SK-N-SH (cell line): ENCODE measurements around the gene RAB6A. TPM values are rescaled to one million over a fixed set of nuclear protein-coding genes. Genes with fewer than 3 reads are reported as not detected.

ENCODE experiments used
- CTCF ChIA-PET: fragments of 300-600, 350-600 bp; formaldehyde crosslinking; extraction: SDS; loops from one replicate; lab custom pipeline; 2021; lab: Yijun Ruan, JAX
- POLR2A ChIA-PET: fragments of 350-600 bp; sonication (Branson Sonifier 250); formaldehyde crosslinking; extraction: SDS; loops from one replicate; lab custom pipeline; 2020; ENCODE audit warnings: antibody characterized with exemption, inconsistent platforms; lab: Yijun Ruan, JAX
- DNase-seq: peaks from one replicate; pipeline ENCODE4 v3.0.0; 2012
- H2AFZ ChIP-seq: fragments of 200-600 bp; sonication (generic); 2 replicates; pipeline ENCODE4 v1.8.1; 2016; ENCODE audit warnings: antibody characterized with exemption, mild to moderate bottlenecking, low read depth
- H3F3A ChIP-seq: fragments of 200-600 bp; sonication (generic); replicated peaks from 2 replicates; pipeline ENCODE3; 2016; ENCODE audit warnings: antibody characterized with exemption, mild to moderate bottlenecking; ENCODE audit not compliant: insufficient read depth
- H3K27ac ChIP-seq, 2 experiments: fragments of 200-500 bp in 1 of 2; fragments of 200-600 bp in 1 of 2; sonication (Bioruptor generic) in 1 of 2; sonication (generic), shearing (Covaris generic) in 1 of 2; 2 replicates each; pipeline versions ENCODE4 v1.5.1 to v1.6.1; 2014 to 2016; ENCODE audit warnings: low read depth in 2 of 2, inconsistent platforms in 1 of 2, low read length in 1 of 2, mild to moderate bottlenecking in 1 of 2, mixed read lengths in 1 of 2
- H3K27me3 ChIP-seq: fragments of 200-600 bp; sonication (generic), shearing (Covaris generic); 2 replicates; pipeline ENCODE4 v1.6.1; 2016; ENCODE audit warnings: mixed run types; ENCODE audit not compliant: insufficient read depth
- H3K36me3 ChIP-seq, 2 experiments: fragments of 200-500 bp in 1 of 2; fragments of 200-600 bp in 1 of 2; sonication (Bioruptor generic) in 1 of 2; sonication (generic) in 1 of 2; replicated peaks in 1 of 2; 2 replicates each; pipeline versions ENCODE3 to v1.5.1; 2014 to 2016; ENCODE audit warnings: low read length in 1 of 2, mild to moderate bottlenecking in 1 of 2; ENCODE audit not compliant: insufficient read depth in 2 of 2, control insufficient read depth in 1 of 2
- H3K4me1 ChIP-seq, 2 experiments: fragments of 200-500 bp in 1 of 2; fragments of 200-600 bp in 1 of 2; sonication (Bioruptor generic) in 1 of 2; sonication (generic), shearing (Covaris generic) in 1 of 2; 2 replicates each; pipeline versions ENCODE4 v1.5.1 to v1.6.1; 2014 to 2016; ENCODE audit warnings: low read depth in 1 of 2, low read length in 1 of 2, mixed run types in 1 of 2; ENCODE audit not compliant: insufficient read depth in 2 of 2, control insufficient read depth in 1 of 2
- H3K4me2 ChIP-seq: fragments of 200-600 bp; sonication (generic), shearing (Covaris generic); 2 replicates; pipeline ENCODE4 v1.6.1; 2017; ENCODE audit warnings: mixed run types
- H3K4me3 ChIP-seq, 2 experiments: fragments of 200-500 bp in 1 of 2; fragments of 200-600 bp in 1 of 2; sonication (Bioruptor generic) in 1 of 2; sonication (generic), shearing (Covaris generic) in 1 of 2; 2 replicates each; pipeline versions ENCODE4 v1.5.1 to v1.8.1; 2014 to 2016; ENCODE audit warnings: low read depth in 2 of 2, inconsistent platforms in 1 of 2, low read length in 1 of 2, mild to moderate bottlenecking in 1 of 2, mixed read lengths in 1 of 2, moderate library complexity in 1 of 2
- H3K79me2 ChIP-seq: fragments of 200-600 bp; sonication (generic); 2 replicates; pipeline ENCODE4 v1.8.1; 2017; ENCODE audit warnings: mild to moderate bottlenecking; ENCODE audit not compliant: insufficient read depth
- H3K9ac ChIP-seq: fragments of 200-600 bp; sonication (generic); 2 replicates; pipeline ENCODE4 v1.6.1; 2017; ENCODE audit warnings: mixed run types
- H3K9me2 ChIP-seq: fragments of 200-600 bp; sonication (generic); 2 replicates; pipeline ENCODE4 v1.6.1; 2017; ENCODE audit warnings: mixed run types
- H3K9me3 ChIP-seq: fragments of 200-600 bp; sonication (generic); 2 replicates; pipeline ENCODE4 v1.6.1; 2017; ENCODE audit warnings: mixed run types, mild to moderate bottlenecking, moderate library complexity
- H4K20me1 ChIP-seq: fragments of 200-600 bp; sonication (generic); 2 replicates; pipeline ENCODE4 v1.6.1; 2017; ENCODE audit warnings: mild to moderate bottlenecking, mixed run types; ENCODE audit not compliant: insufficient read depth
- CHD2 ChIP-seq: fragments of 150-350 bp; IDR thresholded peaks from 2 replicates; pipeline ENCODE4 v1.6.1; 2018; ENCODE audit warnings: low read length; ENCODE audit not compliant: partially characterized antibody
- FOSL2 ChIP-seq: IDR thresholded peaks from 2 replicates; pipeline ENCODE4 v1.4.0; 2012; ENCODE audit warnings: low read depth, mild to moderate bottlenecking, moderate library complexity, borderline replicate concordance
- IRF3 ChIP-seq: fragments of 150-350 bp; IDR thresholded peaks from 2 replicates; pipeline ENCODE4 v1.6.1; 2016; ENCODE audit warnings: mild to moderate bottlenecking, low read depth, low read length
- JUND ChIP-seq: IDR thresholded peaks from 2 replicates; pipeline ENCODE4 v1.4.0; 2012
- NFIC ChIP-seq: IDR thresholded peaks from 2 replicates; pipeline ENCODE4 v1.4.0; 2012; ENCODE audit warnings: borderline replicate concordance
- NRF1 ChIP-seq: IDR thresholded peaks from 2 replicates; pipeline ENCODE4 v1.6.1; 2012; ENCODE audit warnings: low read depth, mild to moderate bottlenecking, low read length
- RAD21 ChIP-seq: IDR thresholded peaks from 2 replicates; pipeline ENCODE4 v1.6.1; 2012; ENCODE audit warnings: mild to moderate bottlenecking, low read length
- SMC3 ChIP-seq: IDR thresholded peaks from 2 replicates; pipeline ENCODE4 v1.6.1; 2012; ENCODE audit warnings: low read depth, low read length, improper control_type of control experiment
- TCF12 ChIP-seq: IDR thresholded peaks from 2 replicates; pipeline ENCODE4 v1.4.0; 2012
- USF2 ChIP-seq: fragments of 150-350 bp; IDR thresholded peaks from 2 replicates; pipeline ENCODE4 v1.6.1; 2017; ENCODE audit warnings: antibody characterized with exemption, low read length, low read depth, borderline replicate concordance
- WGBS: methylation state at CpG from one replicate; pipeline ENCODE4 v1.1.6; 2017; ENCODE audit warnings: low lambda C conversion rate; 5-methylcytosine and 5-hydroxymethylcytosine counted together
- polyA plus RNA-seq, 3 experiments: library from polyadenylated mRNA; depleted of rRNA; stranded (reverse); fragments of >200 nt; gene quantifications; 2 replicates each; pipeline ENCODE4 v1.2.3, GENCODE V29; 2012
- TF ChIP-seq, protein P1 (sequence below): IDR thresholded peaks from 2 replicates; pipeline ENCODE4 v1.4.0; 2012; ENCODE audit warnings: low read depth, borderline replicate concordance
- TF ChIP-seq, protein P2 (sequence below): IDR thresholded peaks from 2 replicates; pipeline ENCODE4 v1.4.0; 2012; ENCODE audit warnings: low read depth, borderline replicate concordance

Gene RAB6A
- polyA plus RNA-seq, 1 of the 3 experiments (the other 2 are of a cell fraction) = 39.1 TPM

DNA sequence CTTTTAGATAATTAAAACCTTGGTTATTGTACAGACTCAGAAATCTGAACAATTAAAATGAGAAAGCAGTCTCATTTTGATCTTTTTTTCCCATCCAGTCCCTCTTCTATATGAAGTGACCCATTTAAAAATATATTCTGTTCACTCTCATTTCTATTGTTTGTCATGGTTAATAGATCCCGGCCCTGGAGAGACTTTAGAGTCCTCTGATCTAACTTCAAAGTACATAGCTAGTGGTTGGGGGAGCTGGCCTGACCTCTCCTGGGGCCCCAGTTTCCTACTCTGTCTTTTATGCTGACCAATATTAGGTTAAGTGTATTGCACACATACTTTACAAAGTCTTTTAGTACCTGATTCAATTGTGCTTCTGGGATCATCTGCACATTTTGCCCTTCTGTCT, 40.3 kb upstream of the RAB6A start:
- H3K9me2 ChIP-seq = no peaks in the 10 kb centered on the region
- H3K79me2 ChIP-seq = no peaks in the 10 kb centered on the region; the same call in 1 of the 2 replicates
- H3K27me3 ChIP-seq = no peaks in the 10 kb centered on the region
- no peaks in the 10 kb centered on the region for H3K36me3 ChIP-seq
- no peak for DNase-seq
- 94% methylated on average over 1 of the region's 1 CpG for WGBS
- POLR2A ChIA-PET = interaction anchor here (1.5 kb wide), 1 partner anchor 13 kb away, joined by 6 read pairs; no protein-coding TSS in a partner anchor
- no peak for TF ChIP-seq RAD21
- no peak for TF ChIP-seq CHD2
- no peak for TF ChIP-seq SMC3
- TF ChIP-seq FOSL2 = no peak
- TF ChIP-seq, all 33 proteins: peak for 0
- Histone ChIP-seq H3K4me2 (no peak overlapping the region), H4K20me1 (no peaks in the 10 kb centered on the region), H3F3A (no peaks in the 10 kb centered on the region), H3K9ac (no peak overlapping the region), H3K4me1 (no peaks in the 10 kb centered on the region), H2AFZ (no peak overlapping the region), H3K9me3 (no peaks in the 10 kb centered on the region), H3K27ac (no peak overlapping the region), H3K4me3 (no peak overlapping the region)
- CTCF ChIA-PET = no interaction called here

GRCh38 chr11:73800276-73800806, 39.5 kb upstream of the RAB6A start:
- Histone ChIP-seq H3F3A (no peaks in the 10 kb centered on the region), H3K4me1 (no peaks in the 10 kb centered on the region), H2AFZ (no peak overlapping the region), H3K9me2 (no peaks in the 10 kb centered on the region), H3K4me3 (no peak overlapping the region), H3K9me3 (no peaks in the 10 kb centered on the region), H3K79me2 (no peaks in the 10 kb centered on the region; the same call in 1 of the 2 replicates), H3K27me3 (no peaks in the 10 kb centered on the region), H3K9ac (no peak overlapping the region), H3K4me2 (no peak overlapping the region), H3K36me3 (no peaks in the 10 kb centered on the region), H3K27ac (no peak overlapping the region), H4K20me1 (no peaks in the 10 kb centered on the region)
- CTCF ChIA-PET = no interaction called here
- TF ChIP-seq TCF12 (no peak), NFIC (no peak), JUND (no peak), IRF3 (no peak), USF2 (no peak), SMC3 (no peak), FOSL2 (no peak), NRF1 (no peak)
- TF ChIP-seq, protein P1, sequence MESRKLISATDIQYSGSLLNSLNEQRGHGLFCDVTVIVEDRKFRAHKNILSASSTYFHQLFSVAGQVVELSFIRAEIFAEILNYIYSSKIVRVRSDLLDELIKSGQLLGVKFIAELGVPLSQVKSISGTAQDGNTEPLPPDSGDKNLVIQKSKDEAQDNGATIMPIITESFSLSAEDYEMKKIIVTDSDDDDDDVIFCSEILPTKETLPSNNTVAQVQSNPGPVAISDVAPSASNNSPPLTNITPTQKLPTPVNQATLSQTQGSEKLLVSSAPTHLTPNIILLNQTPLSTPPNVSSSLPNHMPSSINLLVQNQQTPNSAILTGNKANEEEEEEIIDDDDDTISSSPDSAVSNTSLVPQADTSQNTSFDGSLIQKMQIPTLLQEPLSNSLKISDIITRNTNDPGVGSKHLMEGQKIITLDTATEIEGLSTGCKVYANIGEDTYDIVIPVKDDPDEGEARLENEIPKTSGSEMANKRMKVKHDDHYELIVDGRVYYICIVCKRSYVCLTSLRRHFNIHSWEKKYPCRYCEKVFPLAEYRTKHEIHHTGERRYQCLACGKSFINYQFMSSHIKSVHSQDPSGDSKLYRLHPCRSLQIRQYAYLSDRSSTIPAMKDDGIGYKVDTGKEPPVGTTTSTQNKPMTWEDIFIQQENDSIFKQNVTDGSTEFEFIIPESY = no peak
- TF ChIP-seq, protein P2, sequence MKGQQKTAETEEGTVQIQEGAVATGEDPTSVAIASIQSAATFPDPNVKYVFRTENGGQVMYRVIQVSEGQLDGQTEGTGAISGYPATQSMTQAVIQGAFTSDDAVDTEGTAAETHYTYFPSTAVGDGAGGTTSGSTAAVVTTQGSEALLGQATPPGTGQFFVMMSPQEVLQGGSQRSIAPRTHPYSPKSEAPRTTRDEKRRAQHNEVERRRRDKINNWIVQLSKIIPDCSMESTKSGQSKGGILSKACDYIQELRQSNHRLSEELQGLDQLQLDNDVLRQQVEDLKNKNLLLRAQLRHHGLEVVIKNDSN = no peak
- DNase-seq = no peak
- POLR2A ChIA-PET = no interaction called here
- WGBS = 95% methylated on average over 4 of the region's 4 CpGs
